GM19395 (cell line): ENCODE measurements around the gene CCDC181.
"Not testable (repeated sequence)": the region's sequence is repeated elsewhere in the genome, so short reads cannot be mapped to it uniquely, and the experiment has no call there.

Experiments
- ATAC-seq: cut with Tn5 transposase; IDR thresholded peaks from one replicate; pipeline ENCODE4 v1.9.1; 2021; ENCODE audit warnings: mild to moderate bottlenecking, moderate library complexity; ENCODE audit not compliant: unreplicated experiment

The CCDC181 gene

GRCh38 chr1:169427081-169427641, at the start of gene CCDC181:
Gene CCDC181 (minus strand): TSS chr1:169427474. CDS start chr1:169424927, 2,547 bp downstream.
- ATAC-seq = peak; percentile 99

GRCh38 chr1:169475806-169476387, 48.6 kb upstream of the CCDC181 start:
- no peak for ATAC-seq

- no peak for ATAC-seq
Measured at GRCh38 chr1:169474302-169474995, 47.2 kb upstream of the CCDC181 start.

- no peak for ATAC-seq
Measured at GRCh38 chr1:169473347-169473746, 46.1 kb upstream of the CCDC181 start.

- ATAC-seq = no peak
Measured at GRCh38 chr1:169472738-169473137, 45.5 kb upstream of the CCDC181 start.

- no peak for ATAC-seq
Measured at GRCh38 chr1:169468982-169469381, 41.7 kb upstream of the CCDC181 start.

- ATAC-seq = no peak
Measured at GRCh38 chr1:169466259-169467230, 39.3 kb upstream of the CCDC181 start.

GRCh38 chr1:169465281-169465680, 38.0 kb upstream of the CCDC181 start:
- no peak for ATAC-seq

- no peak for ATAC-seq
Measured at GRCh38 chr1:169462385-169462784, 35.1 kb upstream of the CCDC181 start.

GRCh38 chr1:169461390-169462000, 34.2 kb upstream of the CCDC181 start:
- no peak for ATAC-seq

GRCh38 chr1:169460191-169460833, 33.0 kb upstream of the CCDC181 start:
- no peak for ATAC-seq

- ATAC-seq = no peak
Measured at GRCh38 chr1:169457443-169457842, 30.2 kb upstream of the CCDC181 start.

GRCh38 chr1:169456029-169456428, 28.8 kb upstream of the CCDC181 start:
- no peak for ATAC-seq

GRCh38 chr1:169452921-169453320, 25.6 kb upstream of the CCDC181 start:
- ATAC-seq = no peak

GRCh38 chr1:169451218-169451824, 24.0 kb upstream of the CCDC181 start:
- no peak for ATAC-seq

- no peak for ATAC-seq
Measured at GRCh38 chr1:169443923-169444322, 16.6 kb upstream of the CCDC181 start.

- no peak for ATAC-seq
Measured at GRCh38 chr1:169426174-169426705, 1.0 kb downstream of the CCDC181 start.

GRCh38 chr1:169421309-169421708, 6.0 kb downstream of the CCDC181 start:
- ATAC-seq = no peak

GRCh38 chr1:169414952-169415351, 12.3 kb downstream of the CCDC181 start:
- ATAC-seq = no peak

GRCh38 chr1:169408340-169408739, 18.9 kb downstream of the CCDC181 start:
- not testable (repeated sequence) for ATAC-seq
